GM23338 (cell line): ENCODE results near the gene SLC10A3. TPM values are rescaled to one million over a fixed set of nuclear protein-coding genes. Genes with fewer than 3 reads are reported as not detected.

Experiments used
- ATAC-seq: fragments of 200-7000 bp; cut with Tn5 transposase; 3 replicates; pipeline ENCODE4 v1.9.1; 2020
- DNase-seq: peaks from one replicate; pipeline ENCODE4 v3.0.0-alpha.2; 2015; ENCODE audit warnings: low spot score
- H2AFZ ChIP-seq: fragments of 200-600 bp; sonication (generic); 2 replicates; pipeline ENCODE4 v1.8.0; 2016; ENCODE audit warnings: antibody characterized with exemption, mild to moderate bottlenecking, moderate library complexity
- H3F3A ChIP-seq: fragments of 200-600 bp; sonication (generic); replicated peaks from 2 replicates; pipeline ENCODE4 v1.8.0; 2017; ENCODE audit warnings: antibody characterized with exemption, mixed run types, low read depth
- H3K27ac ChIP-seq: fragments of 200-600 bp; sonication (generic); 2 replicates; pipeline ENCODE4 v1.6.1; 2016; ENCODE audit warnings: low read depth
- H3K27me3 ChIP-seq: fragments of 200-600 bp; sonication (generic); 2 replicates; pipeline ENCODE4 v1.8.0; 2016; ENCODE audit warnings: mild to moderate bottlenecking, mixed run types, moderate library complexity; ENCODE audit not compliant: insufficient read depth
- H3K36me3 ChIP-seq: fragments of 200-600 bp; sonication (generic); 2 replicates; pipeline ENCODE4 v1.8.0; 2016; ENCODE audit warnings: mild to moderate bottlenecking; ENCODE audit not compliant: insufficient read depth
- H3K4me1 ChIP-seq: fragments of 200-600 bp; sonication (generic); 2 replicates; pipeline ENCODE4 v1.8.0; 2016; ENCODE audit warnings: mild to moderate bottlenecking, moderate library complexity; ENCODE audit not compliant: insufficient read depth
- H3K4me2 ChIP-seq: fragments of 200-600 bp; sonication (generic); 2 replicates; pipeline ENCODE4 v1.7.1; 2017; ENCODE audit warnings: mixed run types
- H3K4me3 ChIP-seq: fragments of 200-600 bp; sonication (generic); 2 replicates; pipeline ENCODE4 v1.6.1; 2016; ENCODE audit warnings: mixed run types
- H3K79me2 ChIP-seq: fragments of 200-600 bp; sonication (generic); replicated peaks from 2 replicates; pipeline ENCODE4 v1.8.0; 2017; ENCODE audit warnings: mild to moderate bottlenecking; ENCODE audit not compliant: insufficient read depth
- H3K9me2 ChIP-seq: fragments of 200-600 bp; sonication (generic); 2 replicates; pipeline ENCODE4 v1.8.0; 2017; ENCODE audit not compliant: insufficient read depth
- H4K20me1 ChIP-seq: fragments of 200-600 bp; sonication (generic); replicated peaks from 2 replicates; pipeline ENCODE4 v1.8.0; 2017; ENCODE audit warnings: mild to moderate bottlenecking; ENCODE audit not compliant: insufficient read depth
- H3K27ac Mint-ChIP-seq: 2 replicates; pipeline ENCODE4 v1.8.0; 2020; ENCODE audit warnings: inconsistent platforms, mild to moderate bottlenecking, moderate library complexity, mixed read lengths
- H3K27me3 Mint-ChIP-seq: 3 replicates; pipeline ENCODE4 v1.8.0; 2022; ENCODE audit warnings: low read depth, mild to moderate bottlenecking, moderate library complexity, mixed read lengths, inconsistent platforms; ENCODE audit not compliant: insufficient read depth, poor library complexity
- H3K36me3 Mint-ChIP-seq: 3 replicates; pipeline ENCODE4 v1.8.0; 2021; ENCODE audit warnings: low read depth, mild to moderate bottlenecking, inconsistent platforms, moderate library complexity, mixed read lengths
- H3K4me1 Mint-ChIP-seq: 3 replicates; pipeline ENCODE4 v1.8.0; 2020; ENCODE audit warnings: mild to moderate bottlenecking, inconsistent platforms, mixed read lengths
- H3K4me3 Mint-ChIP-seq: 3 replicates; pipeline ENCODE4 v1.8.0; 2021; ENCODE audit warnings: moderate library complexity, mild to moderate bottlenecking, inconsistent platforms, mixed read lengths
- H3K9me3 Mint-ChIP-seq: 3 replicates; pipeline ENCODE4 v1.8.0; 2020; ENCODE audit warnings: moderate library complexity, mild to moderate bottlenecking, inconsistent platforms, mixed read lengths
- CREB1 ChIP-seq: fragments of 250-450 bp; sonication (Bioruptor Pico); IDR thresholded peaks from 2 replicates; pipeline ENCODE4 v1.5.0; 2020; ENCODE audit warnings: low read depth, mild to moderate bottlenecking, moderate library complexity
- EZH2 ChIP-seq: fragments of 200-600 bp; sonication (generic); IDR thresholded peaks from one replicate; pipeline ENCODE4 v1.8.0; 2017; ENCODE audit warnings: antibody characterized with exemption, mild to moderate bottlenecking, low read depth; ENCODE audit not compliant: unreplicated experiment
- POLR2AphosphoS5 ChIP-seq: IDR thresholded peaks from 2 replicates; pipeline ENCODE4 v1.6.1; 2016; ENCODE audit warnings: antibody characterized with exemption, low read depth
- STAT1 ChIP-seq: IDR thresholded peaks from one replicate; pipeline ENCODE4 v1.6.1; 2016; ENCODE audit warnings: antibody characterized with exemption; ENCODE audit not compliant: unreplicated experiment
- ZNF331 ChIP-seq: fragments of 250-450 bp; sonication (Bioruptor Pico); IDR thresholded peaks from 2 replicates; pipeline ENCODE4 v1.5.0; 2020; ENCODE audit warnings: low read depth, mild to moderate bottlenecking, moderate library complexity
- long read RNA-seq: library from polyadenylated mRNA; unstranded; transcript quantifications from one replicate; pipeline ENCODE4 v2.0.0, GENCODE V29; 2020; ENCODE audit not compliant: unreplicated experiment
- polyA plus RNA-seq: library from polyadenylated mRNA; unstranded; fragments of >200 nt; fragmentation: Nextera tagmentation; extraction: Ambion mirVana; gene quantifications from 2 replicates; pipeline ENCODE4 v1.2.1, GENCODE V29; 2016
- total RNA-seq: library from RNA; depleted of rRNA; stranded (reverse); fragments of >200 nt; shearing (Covaris generic); gene quantifications from 2 replicates; pipeline ENCODE4 v1.2.3, GENCODE V29; 2014; rRNA removed
- TF ChIP-seq, protein P1 (sequence below), 2 experiments: fragments of 200-600 bp in 1 of 2; sonication (generic) in 1 of 2; conservative IDR thresholded peaks; 2 replicates each; pipeline versions ENCODE4 v1.5.1 to v1.6.1; 2016 to 2017; ENCODE audit warnings: antibody characterized with exemption in 2 of 2, low read depth in 2 of 2, mild to moderate bottlenecking in 2 of 2, moderate library complexity in 1 of 2
- TF ChIP-seq, protein P2 (sequence below): IDR thresholded peaks from 2 replicates; pipeline ENCODE4 v1.6.1; 2016; ENCODE audit warnings: antibody characterized with exemption
- TF ChIP-seq, protein P3 (sequence below): fragments of 250-450 bp; sonication (Bioruptor Pico); IDR thresholded peaks from 2 replicates; pipeline ENCODE4 v1.5.0; 2020; ENCODE audit warnings: mild to moderate bottlenecking, moderate library complexity

Gene SLC10A3, protein sequence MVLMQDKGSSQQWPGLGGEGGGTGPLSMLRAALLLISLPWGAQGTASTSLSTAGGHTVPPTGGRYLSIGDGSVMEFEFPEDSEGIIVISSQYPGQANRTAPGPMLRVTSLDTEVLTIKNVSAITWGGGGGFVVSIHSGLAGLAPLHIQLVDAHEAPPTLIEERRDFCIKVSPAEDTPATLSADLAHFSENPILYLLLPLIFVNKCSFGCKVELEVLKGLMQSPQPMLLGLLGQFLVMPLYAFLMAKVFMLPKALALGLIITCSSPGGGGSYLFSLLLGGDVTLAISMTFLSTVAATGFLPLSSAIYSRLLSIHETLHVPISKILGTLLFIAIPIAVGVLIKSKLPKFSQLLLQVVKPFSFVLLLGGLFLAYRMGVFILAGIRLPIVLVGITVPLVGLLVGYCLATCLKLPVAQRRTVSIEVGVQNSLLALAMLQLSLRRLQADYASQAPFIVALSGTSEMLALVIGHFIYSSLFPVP
- total RNA-seq: 9.5 and 17.6 TPM in 2 replicates
- 7.3 and 7.6 TPM in 2 replicates for polyA plus RNA-seq
- long read RNA-seq, partial matches to known transcripts: 0 of 4 reads
- long read RNA-seq, other reads (novel, unspliced or antisense): 3 of 4 reads

DNA sequence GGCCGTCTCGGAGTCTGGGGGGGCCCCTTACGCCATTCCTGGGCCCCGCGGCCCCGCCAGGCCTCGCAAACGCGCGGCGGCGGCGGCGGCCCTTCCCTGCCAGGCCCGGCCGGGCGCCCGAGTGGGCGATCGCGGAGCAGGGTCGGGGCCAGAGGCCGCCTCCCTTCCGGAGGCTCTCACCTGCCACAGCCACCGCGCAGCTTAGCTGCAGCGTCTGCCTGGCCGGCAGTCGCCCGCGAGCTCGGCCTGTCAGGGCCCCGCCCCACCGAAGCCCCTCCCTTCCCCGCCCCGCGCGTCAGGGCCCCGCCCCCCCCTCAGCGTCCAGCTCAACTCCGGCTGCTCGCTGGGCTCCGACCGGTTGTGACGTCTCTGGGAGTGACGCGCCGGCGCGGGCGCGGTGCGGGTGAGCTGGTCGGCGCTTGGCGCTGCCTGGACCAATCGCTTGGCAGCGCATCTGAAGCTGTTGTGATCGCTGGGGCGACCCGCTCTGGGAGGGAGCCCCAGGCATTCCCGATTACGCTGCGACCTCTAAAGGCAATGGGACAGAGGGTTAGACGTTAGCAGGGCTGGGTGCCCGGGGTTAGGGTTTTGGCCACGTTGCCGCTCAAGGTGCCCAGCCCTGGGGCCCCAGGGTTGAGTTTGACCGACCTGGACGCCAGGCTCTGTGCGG is at the start of gene SLC10A3:
TSS of gene SLC10A3 (minus strand) at position 216 of the 670 bp plus-strand sequence. CDS start 1,689 bp downstream, outside the sequence.
- Mint-ChIP-seq H3K27me3 (peaks cover 16% of the 10 kb centered on the region), H3K9me3 (no peaks in the 10 kb centered on the region), H3K4me3 (peak within 1 kb of the TSS; percentile 79), H3K27ac (peak within 1 kb of the TSS; percentile 97), H3K4me1 (peaks cover 3% of the 10 kb centered on the region; the same call in 2 of the 3 replicates), H3K36me3 (no peaks in the 10 kb centered on the region; the same call in 2 of the 3 replicates)
- H3K27ac ChIP-seq: peak within 1 kb of the TSS; percentile 90; the same call in 1 of the 2 replicates
- peak; percentile 89 for DNase-seq
- peak within 1 kb of the TSS; percentile 59 for H3K4me3 ChIP-seq
- H3K4me1 ChIP-seq: no peaks in the 10 kb centered on the region
- peak; percentile 89 for ATAC-seq
- TF ChIP-seq POLR2AphosphoS5 (peak; percentile 57), CREB1 (CRISPR knock-in tag) (peak; percentile 82), ZNF331 (CRISPR knock-in tag) (no peak), STAT1 (no peak)
- TF ChIP-seq, protein P1, sequence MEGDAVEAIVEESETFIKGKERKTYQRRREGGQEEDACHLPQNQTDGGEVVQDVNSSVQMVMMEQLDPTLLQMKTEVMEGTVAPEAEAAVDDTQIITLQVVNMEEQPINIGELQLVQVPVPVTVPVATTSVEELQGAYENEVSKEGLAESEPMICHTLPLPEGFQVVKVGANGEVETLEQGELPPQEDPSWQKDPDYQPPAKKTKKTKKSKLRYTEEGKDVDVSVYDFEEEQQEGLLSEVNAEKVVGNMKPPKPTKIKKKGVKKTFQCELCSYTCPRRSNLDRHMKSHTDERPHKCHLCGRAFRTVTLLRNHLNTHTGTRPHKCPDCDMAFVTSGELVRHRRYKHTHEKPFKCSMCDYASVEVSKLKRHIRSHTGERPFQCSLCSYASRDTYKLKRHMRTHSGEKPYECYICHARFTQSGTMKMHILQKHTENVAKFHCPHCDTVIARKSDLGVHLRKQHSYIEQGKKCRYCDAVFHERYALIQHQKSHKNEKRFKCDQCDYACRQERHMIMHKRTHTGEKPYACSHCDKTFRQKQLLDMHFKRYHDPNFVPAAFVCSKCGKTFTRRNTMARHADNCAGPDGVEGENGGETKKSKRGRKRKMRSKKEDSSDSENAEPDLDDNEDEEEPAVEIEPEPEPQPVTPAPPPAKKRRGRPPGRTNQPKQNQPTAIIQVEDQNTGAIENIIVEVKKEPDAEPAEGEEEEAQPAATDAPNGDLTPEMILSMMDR (conservative IDR thresholded peaks at IDR 0.05; ENCODE audit: low read depth in 2 of 2): peak in 1 of 2 experiments; percentile 45; a peak in 2 of 4 replicates
- no peaks in the 10 kb centered on the region for H3F3A ChIP-seq
- no peaks in the 10 kb centered on the region for H3K9me2 ChIP-seq
- no peaks in the 10 kb centered on the region for H3K36me3 ChIP-seq
- H4K20me1 ChIP-seq: no peaks in the 10 kb centered on the region
- no peaks in the 10 kb centered on the region for H3K27me3 ChIP-seq
- no peaks in the 10 kb centered on the region for H3K79me2 ChIP-seq
- H3K4me2 ChIP-seq: peak within 1 kb of the TSS; percentile 79
- no peak within 1 kb of the TSS; the same call in 1 of the 2 replicates for H2AFZ ChIP-seq

DNA sequence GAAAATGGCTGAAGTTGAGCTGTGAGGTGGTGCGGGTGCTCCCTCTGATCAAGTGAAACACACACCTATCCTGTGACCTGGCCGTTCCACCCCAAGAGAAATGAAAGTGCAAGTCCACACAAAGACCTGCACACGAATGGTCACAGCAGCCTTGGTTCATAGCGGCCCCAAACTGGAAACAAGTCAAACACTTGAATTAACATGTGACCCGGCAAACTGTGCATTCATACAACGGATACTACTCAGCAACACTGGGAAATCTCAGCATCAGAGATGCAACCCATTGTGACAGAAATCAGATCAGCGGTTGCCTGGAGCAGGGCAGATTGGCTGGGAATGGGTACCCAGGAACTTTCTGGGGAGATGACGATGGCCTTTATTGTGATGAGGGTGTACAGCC is 48.6 kb upstream of the SLC10A3 start:
- no peak overlapping the region for H3K4me3 ChIP-seq
- H2AFZ ChIP-seq: no peak overlapping the region
- no peak overlapping the region for H3K4me3 Mint-ChIP-seq
- H3K79me2 ChIP-seq: no peaks in the 10 kb centered on the region
- H3K9me3 Mint-ChIP-seq: no peaks in the 10 kb centered on the region
- H3F3A ChIP-seq: no peaks in the 10 kb centered on the region
- ATAC-seq (no peak), DNase-seq (no peak)
- 0 out of 2 replicates have a peak overlapping the region, but pooled peaks have one; percentile 59 for H3K27ac Mint-ChIP-seq
- H3K9me2 ChIP-seq: no peaks in the 10 kb centered on the region
- no peaks in the 10 kb centered on the region for H3K36me3 ChIP-seq
- H3K27me3 ChIP-seq: no peaks in the 10 kb centered on the region
- H3K27me3 Mint-ChIP-seq: peaks cover 2% of the 10 kb centered on the region
- H3K27ac ChIP-seq: no peak overlapping the region
- no peaks in the 10 kb centered on the region for H3K4me1 Mint-ChIP-seq
- no peak overlapping the region for H3K4me2 ChIP-seq
- no peaks in the 10 kb centered on the region for H4K20me1 ChIP-seq
- H3K36me3 Mint-ChIP-seq: peaks cover 23% of the 10 kb centered on the region
- H3K4me1 ChIP-seq: no peaks in the 10 kb centered on the region
- no peak for TF ChIP-seq EZH2
- TF ChIP-seq ZNF331 (CRISPR knock-in tag): no peak
- no peak for TF ChIP-seq POLR2AphosphoS5
- TF ChIP-seq, protein P2, sequence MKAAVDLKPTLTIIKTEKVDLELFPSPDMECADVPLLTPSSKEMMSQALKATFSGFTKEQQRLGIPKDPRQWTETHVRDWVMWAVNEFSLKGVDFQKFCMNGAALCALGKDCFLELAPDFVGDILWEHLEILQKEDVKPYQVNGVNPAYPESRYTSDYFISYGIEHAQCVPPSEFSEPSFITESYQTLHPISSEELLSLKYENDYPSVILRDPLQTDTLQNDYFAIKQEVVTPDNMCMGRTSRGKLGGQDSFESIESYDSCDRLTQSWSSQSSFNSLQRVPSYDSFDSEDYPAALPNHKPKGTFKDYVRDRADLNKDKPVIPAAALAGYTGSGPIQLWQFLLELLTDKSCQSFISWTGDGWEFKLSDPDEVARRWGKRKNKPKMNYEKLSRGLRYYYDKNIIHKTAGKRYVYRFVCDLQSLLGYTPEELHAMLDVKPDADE: no peak
- TF ChIP-seq, protein P3, sequence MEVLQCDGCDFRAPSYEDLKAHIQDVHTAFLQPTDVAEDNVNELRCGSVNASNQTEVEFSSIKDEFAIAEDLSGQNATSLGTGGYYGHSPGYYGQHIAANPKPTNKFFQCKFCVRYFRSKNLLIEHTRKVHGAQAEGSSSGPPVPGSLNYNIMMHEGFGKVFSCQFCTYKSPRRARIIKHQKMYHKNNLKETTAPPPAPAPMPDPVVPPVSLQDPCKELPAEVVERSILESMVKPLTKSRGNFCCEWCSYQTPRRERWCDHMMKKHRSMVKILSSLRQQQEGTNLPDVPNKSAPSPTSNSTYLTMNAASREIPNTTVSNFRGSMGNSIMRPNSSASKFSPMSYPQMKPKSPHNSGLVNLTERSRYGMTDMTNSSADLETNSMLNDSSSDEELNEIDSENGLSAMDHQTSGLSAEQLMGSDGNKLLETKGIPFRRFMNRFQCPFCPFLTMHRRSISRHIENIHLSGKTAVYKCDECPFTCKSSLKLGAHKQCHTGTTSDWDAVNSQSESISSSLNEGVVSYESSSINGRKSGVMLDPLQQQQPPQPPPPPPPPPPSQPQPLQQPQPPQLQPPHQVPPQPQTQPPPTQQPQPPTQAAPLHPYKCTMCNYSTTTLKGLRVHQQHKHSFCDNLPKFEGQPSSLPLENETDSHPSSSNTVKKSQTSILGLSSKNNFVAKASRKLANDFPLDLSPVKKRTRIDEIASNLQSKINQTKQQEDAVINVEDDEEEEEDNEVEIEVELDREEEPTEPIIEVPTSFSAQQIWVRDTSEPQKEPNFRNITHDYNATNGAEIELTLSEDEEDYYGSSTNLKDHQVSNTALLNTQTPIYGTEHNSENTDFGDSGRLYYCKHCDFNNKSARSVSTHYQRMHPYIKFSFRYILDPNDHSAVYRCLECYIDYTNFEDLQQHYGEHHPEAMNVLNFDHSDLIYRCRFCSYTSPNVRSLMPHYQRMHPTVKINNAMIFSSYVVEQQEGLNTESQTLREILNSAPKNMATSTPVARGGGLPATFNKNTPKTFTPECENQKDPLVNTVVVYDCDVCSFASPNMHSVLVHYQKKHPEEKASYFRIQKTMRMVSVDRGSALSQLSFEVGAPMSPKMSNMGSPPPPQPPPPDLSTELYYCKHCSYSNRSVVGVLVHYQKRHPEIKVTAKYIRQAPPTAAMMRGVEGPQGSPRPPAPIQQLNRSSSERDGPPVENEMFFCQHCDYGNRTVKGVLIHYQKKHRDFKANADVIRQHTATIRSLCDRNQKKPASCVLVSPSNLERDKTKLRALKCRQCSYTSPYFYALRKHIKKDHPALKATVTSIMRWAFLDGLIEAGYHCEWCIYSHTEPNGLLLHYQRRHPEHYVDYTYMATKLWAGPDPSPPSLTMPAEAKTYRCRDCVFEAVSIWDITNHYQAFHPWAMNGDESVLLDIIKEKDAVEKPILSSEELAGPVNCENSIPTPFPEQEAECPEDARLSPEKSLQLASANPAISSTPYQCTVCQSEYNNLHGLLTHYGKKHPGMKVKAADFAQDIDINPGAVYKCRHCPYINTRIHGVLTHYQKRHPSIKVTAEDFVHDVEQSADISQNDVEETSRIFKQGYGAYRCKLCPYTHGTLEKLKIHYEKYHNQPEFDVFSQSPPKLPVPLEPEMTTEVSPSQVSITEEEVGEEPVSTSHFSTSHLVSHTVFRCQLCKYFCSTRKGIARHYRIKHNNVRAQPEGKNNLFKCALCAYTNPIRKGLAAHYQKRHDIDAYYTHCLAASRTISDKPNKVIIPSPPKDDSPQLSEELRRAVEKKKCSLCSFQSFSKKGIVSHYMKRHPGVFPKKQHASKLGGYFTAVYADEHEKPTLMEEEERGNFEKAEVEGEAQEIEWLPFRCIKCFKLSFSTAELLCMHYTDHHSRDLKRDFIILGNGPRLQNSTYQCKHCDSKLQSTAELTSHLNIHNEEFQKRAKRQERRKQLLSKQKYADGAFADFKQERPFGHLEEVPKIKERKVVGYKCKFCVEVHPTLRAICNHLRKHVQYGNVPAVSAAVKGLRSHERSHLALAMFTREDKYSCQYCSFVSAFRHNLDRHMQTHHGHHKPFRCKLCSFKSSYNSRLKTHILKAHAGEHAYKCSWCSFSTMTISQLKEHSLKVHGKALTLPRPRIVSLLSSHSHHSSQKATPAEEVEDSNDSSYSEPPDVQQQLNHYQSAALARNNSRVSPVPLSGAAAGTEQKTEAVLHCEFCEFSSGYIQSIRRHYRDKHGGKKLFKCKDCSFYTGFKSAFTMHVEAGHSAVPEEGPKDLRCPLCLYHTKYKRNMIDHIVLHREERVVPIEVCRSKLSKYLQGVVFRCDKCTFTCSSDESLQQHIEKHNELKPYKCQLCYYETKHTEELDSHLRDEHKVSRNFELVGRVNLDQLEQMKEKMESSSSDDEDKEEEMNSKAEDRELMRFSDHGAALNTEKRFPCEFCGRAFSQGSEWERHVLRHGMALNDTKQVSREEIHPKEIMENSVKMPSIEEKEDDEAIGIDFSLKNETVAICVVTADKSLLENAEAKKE (CRISPR knock-in tag): no peak
